Measurements from ENCODE around the gene PAQR4.

Gene PAQR4

GRCh38 chr16:2981177-2981898 is 12.2 kb downstream of the PAQR4 start:
- peak; percentile 99 for DNase-seq

DNA sequence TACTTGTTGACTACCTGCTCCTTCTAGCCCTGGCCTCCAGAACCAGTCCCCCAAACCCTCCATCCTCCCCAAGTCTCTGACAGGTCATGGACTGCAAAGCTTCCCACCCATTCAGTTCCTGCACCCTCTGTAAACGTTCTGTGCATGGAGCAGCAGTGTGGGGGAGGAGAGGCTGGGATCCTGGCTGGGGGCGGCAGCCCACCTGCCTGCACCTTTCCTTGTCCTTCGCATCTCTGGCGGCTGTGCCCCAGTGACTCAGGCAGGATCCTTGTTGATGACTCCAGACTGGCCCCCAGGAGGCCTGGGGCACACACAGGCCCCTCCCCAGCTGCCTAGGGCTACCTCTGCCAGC is 12.7 kb downstream of the PAQR4 start:
- peak; percentile 87 for DNase-seq

- DNase-seq: no peak
Measured at GRCh38 chr16:2982402-2982801, 13.3 kb downstream of the PAQR4 start.

GRCh38 chr16:2983706-2984136 is 14.6 kb downstream of the PAQR4 start:
- peak; percentile 84 for DNase-seq

DNA sequence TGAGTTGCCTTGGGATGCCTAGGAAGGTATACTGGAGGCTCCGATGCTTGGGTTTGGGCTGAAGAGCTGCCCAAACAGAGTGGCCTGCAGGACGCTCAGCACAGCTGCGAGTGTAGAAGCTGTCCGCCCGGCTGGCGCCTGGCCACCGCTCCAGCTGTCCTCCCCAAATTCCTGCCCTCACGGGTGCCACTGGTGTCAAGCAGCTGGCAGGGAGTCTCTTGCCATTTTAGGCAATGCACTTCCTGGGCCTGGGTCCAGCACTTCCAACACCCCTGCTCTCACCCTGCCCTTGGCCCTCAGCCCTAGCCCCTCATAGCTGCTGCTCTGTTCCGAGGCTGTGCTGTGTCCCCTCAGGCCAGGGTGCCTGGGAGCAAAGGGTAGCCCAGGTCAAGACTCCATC is 16.3 kb downstream of the PAQR4 start:
- no peak for DNase-seq

DNA sequence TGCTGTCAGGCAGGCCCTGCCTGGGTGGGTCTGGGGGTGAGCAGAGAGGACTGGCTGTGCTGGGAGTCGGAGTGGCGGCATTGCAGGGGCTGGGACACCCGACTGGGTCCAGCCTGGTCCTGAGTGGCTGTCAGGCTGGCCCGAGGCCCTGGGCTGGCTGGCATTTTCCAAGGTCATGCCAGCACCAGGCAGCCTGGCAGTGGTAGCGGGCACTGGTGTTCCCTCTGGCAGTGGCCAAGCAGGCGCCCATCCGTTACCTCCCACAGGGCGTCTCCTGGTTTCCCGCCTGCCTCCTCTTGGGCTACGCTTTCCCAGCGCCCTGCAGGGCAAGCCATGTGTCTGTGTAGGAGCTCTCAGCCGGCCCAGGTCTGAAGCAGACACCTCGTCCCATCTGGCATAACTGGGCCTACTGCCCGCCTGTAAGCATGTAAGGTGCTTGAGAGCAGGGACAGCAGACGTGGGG is 16.8 kb downstream of the PAQR4 start:
- peak; percentile 22 for DNase-seq

GRCh38 chr16:2986623-2987188 is 17.6 kb downstream of the PAQR4 start:
- no peak for DNase-seq

GRCh38 chr16:2987286-2987685 is 18.1 kb downstream of the PAQR4 start:
- DNase-seq: no peak

- peak; percentile 66 for DNase-seq
Measured at GRCh38 chr16:2987833-2988232, 18.7 kb downstream of the PAQR4 start.

- DNase-seq: no peak
Measured at GRCh38 chr16:2988590-2989099, 19.5 kb downstream of the PAQR4 start.

DNA sequence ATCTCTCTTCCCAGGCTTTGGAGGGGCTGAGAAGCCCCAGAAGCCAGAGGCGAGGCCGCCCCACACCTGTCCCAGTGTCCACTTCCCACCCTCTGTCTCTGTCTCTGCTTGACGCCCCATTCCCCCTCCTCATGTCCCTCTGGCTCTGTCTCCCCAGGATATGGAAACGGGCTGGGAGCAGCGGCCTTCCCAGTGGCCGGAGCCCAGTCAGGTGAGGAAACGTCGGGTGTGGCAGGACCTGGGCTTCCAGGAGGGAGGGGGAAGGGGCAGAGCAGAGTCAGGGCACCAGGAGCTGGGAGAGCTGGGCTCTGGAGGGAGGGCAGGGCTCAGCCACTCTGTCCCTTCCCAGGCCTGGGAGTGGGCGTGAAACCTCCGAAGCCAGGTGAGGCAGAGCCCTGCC is 21.7 kb downstream of the PAQR4 start:
- no peak for DNase-seq

GRCh38 chr16:2991566-2992261 is 22.6 kb downstream of the PAQR4 start:
- DNase-seq: no peak

- DNase-seq: no peak
Measured at GRCh38 chr16:2992383-2993081, 23.4 kb downstream of the PAQR4 start.

DNA sequence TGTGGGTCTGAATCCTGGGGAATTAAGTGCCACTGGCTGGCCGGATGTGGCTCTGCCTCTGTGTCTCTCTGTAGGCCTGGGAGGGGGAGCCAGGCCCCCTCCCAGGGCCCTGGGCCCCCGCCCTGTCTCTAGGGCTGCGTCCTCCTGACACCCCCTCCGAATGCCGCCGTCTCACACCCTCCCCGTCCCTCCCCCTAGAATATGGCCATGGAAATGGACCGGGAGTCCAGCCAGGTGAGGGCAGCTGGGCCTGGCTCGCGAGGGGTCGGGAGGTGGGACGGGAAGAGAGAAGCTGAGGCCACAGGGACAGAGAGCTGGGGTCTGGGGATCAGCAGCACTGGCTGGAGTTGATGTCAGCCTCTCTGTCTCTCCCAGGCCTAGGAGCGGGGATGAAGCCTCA is 27.1 kb downstream of the PAQR4 start:
- no peak for DNase-seq

- no peak for DNase-seq
Measured at GRCh38 chr16:2999929-3000328, 30.8 kb downstream of the PAQR4 start.

DNA sequence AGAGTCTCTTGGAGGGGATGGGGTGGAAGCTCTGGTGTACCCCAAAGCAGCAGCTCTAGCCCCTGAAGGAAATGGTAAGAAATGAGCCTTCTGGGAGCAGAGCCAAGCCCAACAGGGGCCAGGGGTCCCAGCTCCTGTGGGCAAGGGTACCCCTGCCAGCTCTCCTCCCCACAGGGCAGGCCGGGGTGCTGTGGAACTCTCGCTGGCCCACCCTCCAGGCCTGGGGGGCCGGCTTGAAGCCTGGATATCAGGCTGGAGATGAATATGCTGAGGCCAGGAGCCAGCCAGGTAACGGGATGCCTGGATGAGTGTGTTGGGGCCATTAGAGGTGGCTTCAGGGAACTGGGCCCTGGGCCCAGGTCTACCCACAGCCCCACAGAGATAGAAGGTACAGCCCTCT is 31.4 kb downstream of the PAQR4 start:
- DNase-seq: no peak

GRCh38 chr16:3001316-3001715 is 32.2 kb downstream of the PAQR4 start:
- DNase-seq: peak; percentile 41

DNA sequence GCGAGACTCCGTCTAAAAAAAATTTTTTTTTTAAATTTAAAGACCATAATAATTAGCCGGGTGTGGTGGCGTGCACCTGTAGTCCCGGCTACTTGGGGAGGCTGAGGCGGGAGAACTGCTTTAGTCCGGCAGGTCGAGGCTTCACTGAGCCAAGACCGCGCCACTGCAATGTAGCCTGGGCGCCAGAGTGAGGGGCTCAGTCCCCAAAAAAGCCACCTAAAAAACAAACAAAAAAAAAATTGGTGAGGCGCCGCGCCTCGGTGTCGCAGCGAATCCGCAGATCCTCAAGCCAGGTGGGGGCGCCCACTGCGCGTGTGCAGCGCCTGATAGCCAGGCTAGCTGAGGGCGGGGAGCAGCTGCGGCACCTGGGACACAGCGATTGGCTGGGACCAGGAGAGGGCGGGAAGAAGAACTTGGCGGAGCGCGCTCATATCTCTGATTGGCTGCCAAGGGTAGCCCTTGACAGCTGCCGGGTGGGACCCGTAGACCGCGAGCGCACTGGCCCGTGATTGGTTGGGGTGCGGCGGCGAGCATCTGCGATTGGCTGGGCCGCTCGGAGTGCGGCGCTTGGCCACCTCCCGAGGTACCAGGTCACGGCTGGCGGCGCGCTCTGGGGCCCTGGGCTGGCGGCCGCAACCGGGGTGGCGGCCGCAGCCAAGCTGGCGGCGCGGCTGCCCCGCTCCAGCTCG is 34.6 kb downstream of the PAQR4 start:
- peak; percentile 100 for DNase-seq

DNA sequence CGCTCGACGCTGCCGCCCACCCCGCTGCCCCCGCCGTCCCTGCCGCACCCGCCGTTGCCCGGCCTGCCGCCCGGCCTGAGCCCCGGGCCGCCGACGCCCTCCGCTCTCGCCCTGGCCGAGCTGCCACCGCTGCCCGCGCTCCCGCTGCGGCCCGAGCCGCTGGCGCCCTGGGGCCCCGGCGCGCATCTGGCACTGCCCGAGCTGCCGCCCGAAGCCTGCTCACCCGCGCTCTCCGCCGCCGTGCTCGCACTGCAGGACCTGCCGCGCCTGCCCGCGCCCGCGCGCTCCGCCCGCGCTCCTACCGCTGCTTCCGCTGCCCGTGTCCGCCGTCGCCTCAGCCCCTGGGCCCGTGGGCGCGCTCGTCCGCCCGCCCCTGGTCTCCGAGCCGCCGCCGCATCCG is 35.2 kb downstream of the PAQR4 start:
- peak; percentile 33 for DNase-seq

DNA sequence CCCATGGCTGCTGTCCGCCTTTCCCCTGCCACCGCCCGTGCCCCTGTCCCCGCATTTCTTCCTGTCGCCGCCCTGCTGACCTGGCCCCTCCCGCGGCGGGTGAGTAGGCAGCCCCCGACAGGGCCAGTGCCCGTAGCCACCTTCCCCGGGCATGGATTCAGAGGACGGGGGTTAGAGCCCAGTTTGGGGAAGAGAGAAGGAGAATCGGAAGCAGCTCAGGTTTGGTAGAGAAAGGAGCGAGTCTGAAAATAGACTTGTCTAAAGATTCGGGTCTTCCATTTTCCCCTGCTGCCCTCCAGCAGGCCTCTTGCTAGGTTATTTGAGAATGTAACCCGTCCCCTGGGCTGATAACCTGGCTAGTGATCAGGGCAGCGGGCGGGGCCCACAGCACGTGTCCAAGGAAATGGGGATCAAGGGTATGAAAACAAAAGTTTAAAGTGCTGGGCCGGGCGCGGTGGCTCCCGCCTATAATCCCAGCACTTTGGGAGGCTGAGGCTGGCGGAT is 35.7 kb downstream of the PAQR4 start:
- peak; percentile 51 for DNase-seq

GRCh38 chr16:3007059-3007956 is 38.2 kb downstream of the PAQR4 start:
- DNase-seq: no peak
